Esophagus squamous epithelium (tissue), 4 donors: ENCODE measurements around the gene CALM1.

ENCODE experiments used
- POLR2A ChIP-seq, 4 donors: fragments of 450-650 bp; IDR thresholded peaks; one replicate each; pipeline ENCODE4 v1.6.1; 2017; ENCODE audit warnings: antibody characterized with exemption in 4 of 4, mild to moderate bottlenecking in 4 of 4, moderate library complexity in 3 of 4
- TF ChIP-seq, protein P1 (sequence below), 6 experiments: fragments of 450-650 bp in 4 of 6; fragments of 200-600 bp in 2 of 6; sonication (generic) in 2 of 6; IDR thresholded peaks; one replicate each; pipeline ENCODE4 v1.5.1; 2016 to 2019; ENCODE audit warnings: antibody characterized with exemption in 6 of 6, mild to moderate bottlenecking in 4 of 6, moderate library complexity in 4 of 6

GRCh38 chr14:90444077-90444696 is 47.4 kb downstream of the CALM1 start:
- TF ChIP-seq, protein P1, sequence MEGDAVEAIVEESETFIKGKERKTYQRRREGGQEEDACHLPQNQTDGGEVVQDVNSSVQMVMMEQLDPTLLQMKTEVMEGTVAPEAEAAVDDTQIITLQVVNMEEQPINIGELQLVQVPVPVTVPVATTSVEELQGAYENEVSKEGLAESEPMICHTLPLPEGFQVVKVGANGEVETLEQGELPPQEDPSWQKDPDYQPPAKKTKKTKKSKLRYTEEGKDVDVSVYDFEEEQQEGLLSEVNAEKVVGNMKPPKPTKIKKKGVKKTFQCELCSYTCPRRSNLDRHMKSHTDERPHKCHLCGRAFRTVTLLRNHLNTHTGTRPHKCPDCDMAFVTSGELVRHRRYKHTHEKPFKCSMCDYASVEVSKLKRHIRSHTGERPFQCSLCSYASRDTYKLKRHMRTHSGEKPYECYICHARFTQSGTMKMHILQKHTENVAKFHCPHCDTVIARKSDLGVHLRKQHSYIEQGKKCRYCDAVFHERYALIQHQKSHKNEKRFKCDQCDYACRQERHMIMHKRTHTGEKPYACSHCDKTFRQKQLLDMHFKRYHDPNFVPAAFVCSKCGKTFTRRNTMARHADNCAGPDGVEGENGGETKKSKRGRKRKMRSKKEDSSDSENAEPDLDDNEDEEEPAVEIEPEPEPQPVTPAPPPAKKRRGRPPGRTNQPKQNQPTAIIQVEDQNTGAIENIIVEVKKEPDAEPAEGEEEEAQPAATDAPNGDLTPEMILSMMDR (IDR thresholded peaks at IDR 0.05) = no peak
- TF ChIP-seq POLR2A (IDR thresholded peaks at IDR 0.05) = no peak
